HEK293T (cell line): ENCODE results near the gene APBA1.

Source experiments
- BHLHE40 ChIP-seq: fragments of 450-650 bp; IDR thresholded peaks from 2 replicates; pipeline ENCODE4 v1.6.1; 2016; ENCODE audit warnings: mild to moderate bottlenecking, moderate library complexity, borderline replicate concordance
- HDGF ChIP-seq: fragments of 450-650 bp; IDR thresholded peaks from 2 replicates; pipeline ENCODE4 v1.6.1; 2017; ENCODE audit warnings: antibody characterized with exemption, borderline replicate concordance
- PKNOX1 ChIP-seq: fragments of 450-650 bp; IDR thresholded peaks from 2 replicates; pipeline ENCODE4 v1.6.1; 2016

DNA sequence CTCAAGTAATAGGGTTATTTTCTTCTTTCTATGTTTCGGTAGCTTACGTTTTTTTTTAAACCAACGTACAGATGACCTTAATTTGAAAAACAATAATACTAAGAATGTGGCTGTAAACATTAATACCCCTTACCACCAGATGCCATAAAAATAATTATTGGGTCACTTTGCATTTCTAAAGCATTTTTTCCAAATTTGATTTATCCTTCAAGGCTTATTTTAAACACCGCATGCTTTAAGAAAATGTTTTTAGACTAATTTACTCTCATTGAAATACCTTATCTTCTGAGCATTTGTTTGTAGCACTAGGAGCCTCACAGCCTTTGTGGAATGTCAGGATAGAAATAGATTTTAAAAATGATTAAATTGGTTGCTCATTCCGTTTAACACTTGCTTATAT, 5.8 kb upstream of the APBA1 start:
- no peak for TF ChIP-seq PKNOX1
- TF ChIP-seq HDGF, result no peak
- no peak for TF ChIP-seq BHLHE40
